Endothelial cell of coronary artery (primary cell): ENCODE data around the gene NOTCH4. TPM values are rescaled to one million over a fixed set of nuclear protein-coding genes. Genes with fewer than 3 reads are reported as not detected.

Experiments used
- total RNA-seq: library from RNA; depleted of rRNA; stranded (reverse); fragments of >200 nt; gene quantifications from 2 replicates; pipeline ENCODE4 v1.2.3, GENCODE V29; 2014

The NOTCH4 gene
- 50.7 and 60.4 TPM in 2 replicates for total RNA-seq

DNA sequence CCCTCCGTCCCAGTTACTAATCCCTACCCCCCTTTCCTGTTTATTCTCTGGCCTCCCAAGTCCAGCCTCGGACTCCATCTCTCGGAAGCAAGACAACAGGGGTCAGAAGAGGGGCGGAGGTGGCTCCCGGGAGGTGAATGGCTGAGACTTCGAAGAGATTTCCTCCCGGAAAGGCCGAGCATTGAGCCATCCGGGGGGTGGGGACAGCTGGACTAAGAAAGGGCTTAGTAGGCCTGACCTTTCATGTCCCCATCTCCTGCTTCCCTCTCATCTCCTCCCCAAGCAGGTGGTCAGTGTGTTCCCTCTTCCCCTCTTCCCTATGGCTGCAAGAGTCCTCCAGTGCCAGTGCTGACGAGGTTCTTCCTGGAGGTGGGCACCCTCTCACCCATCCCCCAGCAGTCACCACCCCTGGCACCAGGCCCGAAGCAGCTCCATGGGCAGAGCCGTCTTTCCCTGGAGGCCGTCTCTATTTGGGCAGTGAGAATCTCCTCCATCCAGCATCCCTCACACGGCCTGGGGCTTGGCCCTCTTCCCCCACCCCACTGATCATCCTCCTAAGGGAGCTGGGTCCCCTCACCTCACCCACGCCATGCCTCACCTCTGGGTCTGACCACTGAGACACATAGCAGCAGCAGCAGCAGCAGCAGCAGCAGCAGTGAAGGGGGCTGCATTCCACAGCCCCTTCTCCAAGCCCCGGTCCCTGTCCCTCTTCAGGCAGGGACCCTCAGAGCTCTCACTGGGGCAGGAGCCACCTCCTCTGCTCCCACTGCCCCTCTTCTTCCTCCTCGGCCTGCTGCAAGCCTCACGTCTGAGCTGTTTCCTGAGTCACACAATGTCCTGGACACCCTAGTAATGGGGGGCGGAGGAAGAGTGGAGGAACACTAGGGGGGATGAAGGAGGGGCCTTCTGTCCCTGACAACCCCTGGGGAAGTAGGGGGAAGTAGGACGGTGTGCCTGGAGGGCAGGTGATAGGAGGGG is at the start of gene NOTCH4:
Gene NOTCH4 (minus strand): TSS at position 810 of the 978 bp plus-strand sequence. CDS start 139 bp downstream, at position 671.

DNA sequence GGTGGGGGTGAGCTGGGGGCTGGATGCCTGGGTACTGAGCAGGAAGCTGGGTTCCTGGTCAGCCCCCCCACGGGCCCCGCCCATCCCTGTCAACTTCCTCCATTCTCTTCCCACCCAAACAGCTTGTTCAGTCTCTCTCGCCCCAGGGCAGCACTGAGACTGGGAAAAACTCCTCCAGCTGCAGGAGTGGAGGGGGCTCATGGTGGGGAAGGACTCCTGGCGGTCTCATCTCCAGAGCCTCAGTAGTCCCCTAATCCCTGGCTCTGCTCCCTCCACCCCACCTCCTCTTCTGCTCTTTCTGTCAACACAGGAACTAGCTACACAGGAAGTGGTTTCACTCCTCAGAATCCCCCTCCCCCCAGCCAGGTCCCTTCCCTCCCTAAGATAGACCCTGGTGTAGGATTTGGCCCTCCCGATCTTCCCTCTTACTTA is 31.2 kb downstream of the NOTCH4 start, which contains the start of gene GPSM3:
Gene GPSM3 (minus strand): TSS at position 36 of the 432 bp plus-strand sequence. CDS start 130 bp downstream, outside the sequence.

DNA sequence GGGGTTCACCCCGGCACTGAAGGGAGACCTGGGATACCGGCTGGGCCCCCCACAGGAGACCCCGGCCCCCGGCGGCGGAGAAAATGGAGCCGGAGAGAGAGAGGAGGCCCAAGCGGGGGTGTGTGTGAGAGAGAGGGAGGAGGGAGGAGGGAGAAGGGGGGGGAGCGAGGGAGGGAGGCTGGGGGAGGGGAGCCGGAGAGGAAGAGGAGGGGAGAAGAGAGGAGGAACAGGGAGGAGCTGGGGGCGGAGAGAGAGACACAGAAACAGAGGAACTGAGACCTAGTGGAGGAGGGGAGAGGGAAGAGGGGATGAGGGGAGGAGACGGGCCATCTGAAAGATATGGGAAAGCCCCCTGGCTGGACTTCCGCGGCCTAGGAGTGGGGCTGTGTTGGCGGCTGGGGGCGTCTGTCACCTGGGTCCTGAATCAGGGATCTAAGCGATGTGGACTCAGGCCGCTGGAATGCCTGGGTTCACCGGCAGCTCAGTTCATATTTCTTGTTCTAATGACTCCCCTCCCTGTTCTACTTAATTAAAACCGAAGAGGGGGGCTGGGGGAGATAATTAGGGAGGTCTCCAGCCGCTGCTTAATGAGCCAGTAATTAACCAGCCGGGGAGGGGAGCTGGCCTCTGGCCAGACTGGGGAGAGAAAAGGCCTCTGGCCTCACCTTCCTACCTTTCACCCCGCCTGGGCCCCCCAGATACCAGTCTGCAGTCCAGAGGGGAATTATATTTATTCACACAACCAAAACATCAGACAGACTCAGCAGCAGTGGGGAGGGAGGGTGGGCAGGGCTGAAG is 33.6 kb downstream of the NOTCH4 start, which contains the start of gene PBX2:
Gene PBX2 (minus strand): TSS at position 149 of the 798 bp plus-strand sequence. CDS start 287 bp downstream, outside the sequence.

DNA sequence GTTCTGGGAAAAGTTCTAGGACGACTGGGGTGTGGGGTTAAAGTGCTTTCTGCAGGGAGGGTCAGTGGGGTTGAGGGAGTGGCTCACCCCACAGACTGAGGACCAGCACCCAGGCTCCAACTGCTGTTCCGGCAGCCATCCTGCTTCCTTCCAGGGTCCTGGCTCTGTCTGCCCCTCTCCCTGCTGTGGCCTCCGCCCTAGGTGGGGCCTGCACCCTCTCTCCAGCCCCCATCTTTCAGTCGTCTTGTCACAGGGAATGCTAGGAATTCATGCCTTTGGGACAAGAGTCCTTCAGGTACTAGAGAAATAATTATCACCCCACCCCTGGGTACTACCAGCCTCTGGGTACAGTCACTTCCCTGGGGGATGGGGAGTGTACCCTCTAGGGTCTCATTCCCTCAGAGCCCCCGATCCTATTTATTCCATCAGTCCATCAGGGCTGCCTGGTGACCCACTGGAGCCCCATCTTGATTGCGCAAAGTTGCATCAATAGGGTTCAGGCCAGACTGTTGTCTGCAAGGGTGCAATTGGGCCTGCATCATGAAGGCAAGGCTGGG is 39.7 kb downstream of the NOTCH4 start, which contains the start of gene AGER:
Gene AGER (minus strand): TSS at position 170 of the 557 bp plus-strand sequence. CDS start 31 bp downstream, at position 139.

DNA sequence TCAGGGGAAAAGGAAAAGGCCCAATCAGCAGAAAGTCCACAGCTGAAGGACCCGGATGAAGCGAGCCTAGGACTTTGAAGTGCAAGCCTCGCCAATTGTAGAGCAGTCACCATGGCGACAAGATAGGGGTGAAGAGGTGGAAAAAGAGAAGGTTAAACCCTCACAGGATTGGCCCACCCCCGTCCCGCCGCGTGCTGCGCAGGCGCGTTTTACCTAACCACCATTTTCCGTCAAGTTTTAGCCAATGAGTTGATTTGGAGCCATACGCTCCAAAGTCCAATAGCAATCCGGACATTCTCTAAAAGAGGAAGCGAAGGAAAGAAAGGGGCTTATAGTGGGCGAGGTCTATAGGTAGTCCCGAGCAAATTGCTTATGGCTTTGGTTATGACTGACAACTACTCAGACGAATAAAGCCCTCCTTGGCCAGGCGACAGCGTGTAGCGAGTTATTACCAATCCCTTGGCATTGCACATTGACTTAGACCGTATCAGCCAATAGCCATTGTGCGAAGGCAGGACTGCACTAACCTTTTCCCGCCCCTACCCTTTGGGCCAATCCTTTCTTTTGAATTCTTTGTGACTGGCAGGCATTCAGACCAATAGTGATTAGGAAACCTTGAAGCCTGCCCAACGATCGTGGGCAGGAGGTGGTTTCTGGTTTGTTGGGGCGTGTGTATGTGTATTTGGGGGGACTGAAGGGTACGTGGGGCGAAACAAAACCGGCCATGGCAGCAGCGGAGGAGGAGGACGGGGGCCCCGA is 45.9 kb downstream of the NOTCH4 start, which contains the start of gene RNF5:
Gene RNF5 (plus strand): TSS at position 618 of the 759 bp plus-strand sequence. CDS start 107 bp downstream, at position 725.

DNA sequence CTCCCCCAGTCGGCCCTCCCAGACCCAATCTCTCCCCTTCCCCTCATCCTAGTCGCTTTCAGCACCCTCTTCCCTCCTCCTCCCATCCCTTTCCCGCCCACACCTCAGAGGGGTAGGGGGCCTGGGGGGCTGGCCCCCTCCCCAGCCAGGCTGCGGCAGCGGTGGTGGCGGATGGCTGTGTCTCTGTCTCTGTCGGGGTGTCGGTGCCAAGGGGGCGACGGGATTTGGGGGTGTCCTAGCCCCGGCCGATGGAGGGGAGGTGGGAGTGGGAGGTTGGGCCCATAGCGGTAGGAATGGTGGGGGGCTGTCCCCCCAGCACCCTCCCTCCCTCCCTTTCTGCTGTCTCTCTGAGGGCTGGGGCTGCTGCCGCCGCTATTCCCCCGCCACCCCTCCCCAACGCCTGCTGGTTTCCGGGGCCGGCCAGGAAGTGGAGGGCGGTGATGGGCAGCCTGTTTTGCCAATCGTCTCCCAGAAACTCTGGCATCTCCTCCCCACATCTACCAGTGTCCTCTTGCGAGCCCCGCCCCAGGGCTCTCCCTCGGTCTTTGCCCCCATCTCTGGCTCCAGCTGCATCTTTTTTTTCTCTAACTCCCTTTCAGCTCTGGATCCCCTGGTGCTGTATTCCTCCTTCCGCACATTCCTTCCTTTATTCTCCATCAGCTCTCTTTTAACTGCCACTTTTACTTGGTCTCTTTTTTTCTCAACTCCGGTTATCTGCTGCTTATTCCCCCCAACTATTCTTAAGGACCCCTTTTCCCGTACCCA is 48.0 kb downstream of the NOTCH4 start, which contains the start of gene AGPAT1:
Gene AGPAT1 (minus strand): TSS at position 374 of the 765 bp plus-strand sequence. CDS start 4,588 bp downstream, outside the sequence.

DNA sequence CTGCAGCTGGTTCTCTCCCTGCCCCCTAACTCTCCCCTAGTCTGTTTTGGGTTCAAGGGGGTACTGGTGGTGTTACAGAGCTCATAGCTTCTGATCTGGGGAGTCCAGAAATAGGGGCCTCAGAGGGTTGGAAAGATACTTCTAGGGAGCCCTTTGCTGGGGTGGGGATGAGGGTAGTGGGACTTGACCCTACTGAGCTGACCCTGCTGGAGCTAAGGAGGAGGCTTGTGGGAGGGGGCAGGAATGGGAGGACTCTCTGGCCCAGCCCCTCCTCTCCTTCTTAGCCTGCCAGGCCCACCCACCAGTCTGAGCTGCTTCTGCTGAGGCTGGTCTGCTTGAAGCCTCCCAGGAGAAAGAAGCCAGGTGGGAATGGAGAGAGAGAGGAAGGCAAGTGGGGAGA is 59.6 kb downstream of the NOTCH4 start, which contains the start of gene EGFL8:
Gene EGFL8 (plus strand): TSS at position 301 of the 400 bp plus-strand sequence. CDS start 1,571 bp downstream, outside the sequence.

DNA sequence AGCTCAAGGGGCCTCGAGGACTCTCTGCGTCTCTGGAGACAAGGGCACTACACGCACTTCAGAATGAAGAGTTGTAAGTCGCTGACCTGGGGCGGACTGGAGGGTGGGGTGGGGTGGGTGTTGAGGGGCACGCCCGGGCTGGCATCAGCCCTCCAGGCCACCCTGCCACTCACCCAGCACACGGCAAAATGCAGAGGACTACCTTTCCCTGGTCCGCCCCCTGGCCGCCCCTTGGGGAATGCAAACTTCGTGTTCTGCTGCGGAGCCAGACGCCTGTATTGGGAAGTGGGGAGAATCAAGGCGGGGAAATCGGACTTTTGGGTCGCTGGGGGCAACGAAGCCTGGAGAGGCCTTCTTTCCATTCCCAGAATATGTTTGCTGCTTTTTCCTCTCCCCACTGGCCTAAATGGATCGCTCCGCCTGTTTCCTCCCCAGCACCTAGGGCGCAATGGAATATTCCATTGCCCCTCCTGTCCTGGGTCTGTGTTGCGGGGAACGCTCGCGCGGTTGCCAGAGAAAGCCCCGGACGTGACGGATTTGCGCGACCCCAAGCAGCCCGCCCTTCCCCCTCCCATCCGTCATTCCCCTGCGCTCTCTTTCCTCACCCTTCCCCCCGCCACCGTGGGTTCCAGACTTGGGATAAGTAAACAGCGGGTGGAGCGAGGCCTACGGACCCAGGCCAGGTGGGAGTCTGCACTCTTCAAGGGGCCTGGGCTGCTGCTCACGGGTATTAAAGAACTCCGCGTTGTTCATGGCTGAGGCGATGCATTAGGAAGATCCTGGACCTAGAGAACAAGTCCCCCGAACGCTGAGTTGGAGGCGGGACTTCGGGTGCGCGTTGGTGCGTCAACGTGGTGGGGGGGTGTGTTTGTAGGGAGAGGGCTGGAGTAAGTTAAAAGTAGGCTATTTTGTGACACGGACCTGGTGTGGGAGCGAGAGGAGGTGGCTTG is 70.0 kb downstream of the NOTCH4 start, which contains the start of gene PPT2:
Gene PPT2 (plus strand): TSS at position 578 of the 950 bp plus-strand sequence. CDS start 454 bp downstream, outside the sequence.

DNA sequence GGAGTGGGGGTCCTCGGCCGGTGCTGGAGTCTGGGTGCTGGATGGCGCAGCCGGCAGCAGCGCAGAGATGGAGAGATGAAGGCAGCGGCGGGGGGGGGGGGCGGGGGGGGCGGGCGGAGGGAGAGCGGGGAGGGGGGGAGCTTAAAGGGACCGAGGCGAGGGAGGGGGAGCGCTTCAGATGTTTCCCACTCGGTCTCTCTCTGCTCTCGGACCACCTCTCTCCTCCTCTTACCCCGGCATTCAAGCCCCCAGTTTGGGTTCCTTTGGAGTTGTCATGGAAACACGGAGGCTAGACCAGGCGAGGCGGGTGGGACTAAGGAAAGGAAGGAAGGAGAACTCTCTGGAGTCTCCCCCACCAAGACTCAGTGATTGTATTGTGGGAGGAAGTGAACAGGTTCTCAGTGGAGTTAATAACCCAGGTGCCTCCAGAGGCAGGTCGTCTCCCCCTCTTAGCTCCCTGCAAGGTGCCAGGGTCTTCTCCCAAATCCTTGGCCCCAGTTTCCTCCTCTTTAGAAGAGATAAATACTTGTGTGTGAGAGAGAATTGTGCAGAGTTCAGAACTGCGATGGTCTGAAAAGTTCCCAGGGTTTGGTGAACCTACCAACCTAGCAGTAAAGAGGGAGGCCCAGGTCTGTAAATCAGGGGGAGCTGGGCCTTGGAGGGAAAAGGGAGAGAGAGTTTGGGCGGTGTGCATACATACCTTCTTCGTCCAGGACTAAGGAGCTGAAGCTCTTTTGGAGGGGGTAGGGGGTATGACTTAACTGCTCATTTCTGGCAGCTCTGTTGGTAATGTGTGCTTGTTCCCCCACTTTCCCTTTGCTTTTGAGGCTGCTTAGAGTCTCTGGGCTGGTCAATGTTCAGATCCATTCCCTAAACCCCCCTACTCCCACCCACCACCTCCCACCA is 71.8 kb downstream of the NOTCH4 start, which contains the start of gene PRRT1:
Gene PRRT1 (minus strand): TSS at position 77 of the 906 bp plus-strand sequence. CDS start 112 bp downstream, outside the sequence.

Other genes starting within 250 kb of the NOTCH4 start
- 0.99 and 2.0 TPM in 2 replicates for gene C4A, start 242.0 kb downstream of the NOTCH4 start, total RNA-seq
- gene C4B, start 209.3 kb downstream of the NOTCH4 start, total RNA-seq = 0.63 and 1.8 TPM in 2 replicates
- gene CYP21A2, start 185.7 kb downstream of the NOTCH4 start, total RNA-seq = not detected in 2 replicates
- gene TNXB, start 114.7 kb downstream of the NOTCH4 start, total RNA-seq = 0.36 and 1.5 TPM in 2 replicates
- gene ATF6B, start 95.8 kb downstream of the NOTCH4 start, total RNA-seq = 11.1 and 11.2 TPM in 2 replicates
- gene FKBPL, start 93.8 kb downstream of the NOTCH4 start, total RNA-seq = 5.0 and 6.3 TPM in 2 replicates
- gene PRRT1, start 72.1 kb downstream of the NOTCH4 start, total RNA-seq = 0.09 TPM in 1 of 2 replicates, not detected in the other
- gene PPT2, start 69.9 kb downstream of the NOTCH4 start, total RNA-seq = 52.3 and 52.8 TPM in 2 replicates
- 1.6 and 2.5 TPM in 2 replicates for gene EGFL8, start 59.5 kb downstream of the NOTCH4 start, total RNA-seq
- gene AGPAT1, start 48.0 kb downstream of the NOTCH4 start, total RNA-seq = 8.4 and 13.0 TPM in 2 replicates
- gene RNF5, start 45.7 kb downstream of the NOTCH4 start, total RNA-seq = 28.3 and 34.9 TPM in 2 replicates
- 0.36 and 0.66 TPM in 2 replicates for gene AGER, start 39.8 kb downstream of the NOTCH4 start, total RNA-seq
- 37.0 and 42.5 TPM in 2 replicates for gene PBX2, start 33.9 kb downstream of the NOTCH4 start, total RNA-seq
- gene GPSM3, start 31.4 kb downstream of the NOTCH4 start, total RNA-seq = 4.2 and 5.5 TPM in 2 replicates
- under 0.01 TPM in 1 of 2 replicates, not detected in the other for gene TSBP1, start 147.8 kb upstream of the NOTCH4 start, total RNA-seq
- gene BTNL2, start 183.1 kb upstream of the NOTCH4 start, total RNA-seq = not detected in 2 replicates
- gene HLA-DRA, start 215.8 kb upstream of the NOTCH4 start, total RNA-seq = not detected in 2 replicates